Nephron progenitor cell (in vitro differentiated cells): ENCODE data around the gene MUC5AC.

Experiments used
- DNase-seq: peaks from one replicate; pipeline ENCODE4 v3.0.0; 2021
- H3K27ac Mint-ChIP-seq: 2 replicates; pipeline ENCODE4 v1.8.0; 2021; ENCODE audit warnings: mild to moderate bottlenecking, moderate library complexity, mixed read lengths
- H3K27me3 Mint-ChIP-seq: 2 replicates; pipeline ENCODE4 v1.8.0; 2021; ENCODE audit warnings: mild to moderate bottlenecking, low read depth, mixed read lengths; ENCODE audit not compliant: poor library complexity
- H3K36me3 Mint-ChIP-seq: 2 replicates; pipeline ENCODE4 v1.8.0; 2021; ENCODE audit warnings: low read depth, mixed read lengths
- H3K4me1 Mint-ChIP-seq: 2 replicates; pipeline ENCODE4 v1.8.0; 2021; ENCODE audit warnings: mixed read lengths
- H3K4me3 Mint-ChIP-seq: 2 replicates; pipeline ENCODE4 v1.8.0; 2021; ENCODE audit warnings: mild to moderate bottlenecking, moderate library complexity, mixed read lengths
- H3K9me3 Mint-ChIP-seq: 2 replicates; pipeline ENCODE4 v1.8.0; 2021; ENCODE audit warnings: mild to moderate bottlenecking, moderate library complexity, mixed read lengths
- CTCF ChIP-seq: fragments of 200-600 bp; sonication (generic); IDR thresholded peaks from 2 replicates; pipeline ENCODE4 v1.5.0; 2021; ENCODE audit warnings: antibody characterized with exemption

The MUC5AC gene

GRCh38 chr11:1175461-1176223, 17.9 kb downstream of the MUC5AC start:
- Mint-ChIP-seq H3K27me3 (no peaks in the 10 kb centered on the region), H3K9me3 (peaks cover 17% of the 10 kb centered on the region), H3K27ac (no peak overlapping the region), H3K4me3 (no peak overlapping the region), H3K36me3 (no peaks in the 10 kb centered on the region), H3K4me1 (no peaks in the 10 kb centered on the region)
- no peak for TF ChIP-seq CTCF
- no peak for DNase-seq

GRCh38 chr11:1176224-1177019, 18.7 kb downstream of the MUC5AC start:
- Mint-ChIP-seq H3K4me1 (no peaks in the 10 kb centered on the region), H3K9me3 (peaks cover 17% of the 10 kb centered on the region), H3K27me3 (no peaks in the 10 kb centered on the region), H3K27ac (no peak overlapping the region), H3K36me3 (no peaks in the 10 kb centered on the region), H3K4me3 (no peak overlapping the region)
- no peak for DNase-seq
- no peak for TF ChIP-seq CTCF

- no peak for DNase-seq
- Mint-ChIP-seq H3K27me3 (no peaks in the 10 kb centered on the region), H3K4me3 (no peak overlapping the region), H3K4me1 (no peaks in the 10 kb centered on the region), H3K36me3 (no peaks in the 10 kb centered on the region), H3K9me3 (peaks cover 17% of the 10 kb centered on the region), H3K27ac (no peak overlapping the region)
- no peak for TF ChIP-seq CTCF
Observed at GRCh38 chr11:1177020-1177770, 19.4 kb downstream of the MUC5AC start.

- no peaks in the 10 kb centered on the region for H3K27me3 Mint-ChIP-seq
- no peak overlapping the region for H3K4me3 Mint-ChIP-seq
- H3K9me3 Mint-ChIP-seq: peaks cover 17% of the 10 kb centered on the region
- H3K27ac Mint-ChIP-seq: no peak overlapping the region
- H3K36me3 Mint-ChIP-seq: no peaks in the 10 kb centered on the region
- no peak for DNase-seq
- no peak for TF ChIP-seq CTCF
- no peaks in the 10 kb centered on the region for H3K4me1 Mint-ChIP-seq
Observed at GRCh38 chr11:1177771-1178090, 20.0 kb downstream of the MUC5AC start.

GRCh38 chr11:1178201-1178885, 20.6 kb downstream of the MUC5AC start:
- TF ChIP-seq CTCF: no peak
- no peak for DNase-seq
- no peak overlapping the region for H3K4me3 Mint-ChIP-seq
- no peaks in the 10 kb centered on the region for H3K36me3 Mint-ChIP-seq
- peaks cover 18% of the 10 kb centered on the region for H3K9me3 Mint-ChIP-seq
- no peaks in the 10 kb centered on the region for H3K27me3 Mint-ChIP-seq
- no peak overlapping the region for H3K27ac Mint-ChIP-seq
- H3K4me1 Mint-ChIP-seq: no peaks in the 10 kb centered on the region
